Upper lobe of left lung (tissue), 6 donors: Measurements from ENCODE around the gene MYLK4. TPM values are rescaled to one million over a fixed set of nuclear protein-coding genes. Genes with fewer than 3 reads are reported as not detected.

ENCODE experiments used
- ATAC-seq, 2 donors: fragments of 200-7000 bp; cut with Tn5 transposase; one replicate each; pipeline ENCODE4 v1.9.1; 2022; ENCODE audit warnings: mild to moderate bottlenecking in 2 of 2, moderate library complexity in 2 of 2; ENCODE audit not compliant: low FRiP score in 2 of 2
- DNase-seq, 2 donors: peaks; one replicate each; pipeline ENCODE4 v3.0.0-alpha.2; 2019 to 2020
- H3K27ac ChIP-seq, 4 donors: fragments of 200-600 bp; sonication (generic); one replicate each; pipeline ENCODE4 v1.5.1; 2016 to 2019
- H3K27me3 ChIP-seq, 4 donors: fragments of 200-600 bp; sonication (generic); one replicate each; pipeline ENCODE4 v1.5.1; 2017 to 2019
- H3K36me3 ChIP-seq, 4 donors: fragments of 200-600 bp; sonication (generic); one replicate each; pipeline ENCODE4 v1.5.1; 2016 to 2019
- H3K4me1 ChIP-seq, 4 donors: fragments of 200-600 bp; sonication (generic); one replicate each; pipeline ENCODE4 v1.5.1; 2018 to 2019
- H3K4me3 ChIP-seq, 4 donors: fragments of 200-600 bp; sonication (generic); one replicate each; pipeline ENCODE4 v1.5.1; 2017 to 2019; ENCODE audit warnings: mild to moderate bottlenecking in 2 of 4, moderate library complexity in 1 of 4
- H3K9me3 ChIP-seq, 4 donors: fragments of 200-600 bp; sonication (generic); one replicate each; pipeline ENCODE4 v1.5.1; 2018 to 2019
- CTCF ChIP-seq, 6 experiments: fragments of 450-650 bp in 4 of 6; fragments of 200-600 bp in 2 of 6; sonication (generic) in 2 of 6; IDR thresholded peaks; one replicate each; pipeline ENCODE4 v1.5.1; 2016 to 2019; ENCODE audit warnings: antibody characterized with exemption in 6 of 6
- EP300 ChIP-seq, 4 donors: sonication (generic); formaldehyde crosslinking; IDR thresholded peaks; one replicate each; pipeline ENCODE4 v1.5.1; 2017; ENCODE audit warnings: antibody characterized with exemption in 4 of 4, control low read depth in 2 of 4
- POLR2A ChIP-seq, 4 donors: fragments of 450-650 bp; IDR thresholded peaks; one replicate each; pipeline ENCODE4 v1.5.1; 2016 to 2017; ENCODE audit warnings: antibody characterized with exemption in 4 of 4, mild to moderate bottlenecking in 2 of 4
- POLR2AphosphoS5 ChIP-seq, 2 donors: sonication (generic); formaldehyde crosslinking; IDR thresholded peaks; one replicate each; pipeline ENCODE4 v1.5.1; 2017; ENCODE audit warnings: antibody characterized with exemption in 2 of 2
- WGBS, 2 donors: methylation state at CpG; one replicate each; pipeline ENCODE4 v1.1.5; 2017 to 2018; 5-methylcytosine and 5-hydroxymethylcytosine counted together
- total RNA-seq, 6 donors: library from RNA; depleted of rRNA in 4 of 6; stranded (reverse); fragments of >200 nt in 4 of 6; gene quantifications; one replicate each; pipeline versions ENCODE4 v1.1.0 to v1.2.1, GENCODE V29; 2016 to 2021
- donor health status: DM: no; HTN: no; CAD: no; lungs with moderate emphysema.
- donor health status: DM: no; HTN: yes; CAD: no; lungs with severe emphysema.

The MYLK4 gene
- total RNA-seq, 6 donors from 2014 or later, result 0.64 to 2.6 (median 1.2) TPM

GRCh38 chr6:2733324-2733723, 17.4 kb downstream of the MYLK4 start:
- no peaks in the 10 kb centered on the region for H3K9me3 ChIP-seq
- peak overlapping the region in 1 of 4 donors; percentile 48 for H3K27ac ChIP-seq
- peaks cover 7 to 11% (median 10%) of the 10 kb centered on the region in 4 donors for H3K4me1 ChIP-seq
- ATAC-seq (peak; percentile 81 to 92), DNase-seq (peak in 1 of 2 donors; percentile 87)
- no peaks in the 10 kb centered on the region for H3K36me3 ChIP-seq
- no peak overlapping the region for H3K4me3 ChIP-seq
- no peaks in the 10 kb centered on the region for H3K27me3 ChIP-seq
- WGBS, 2 donors, result 55 to 68% methylated on average over 5 of the region's 5 CpGs
- TF ChIP-seq POLR2AphosphoS5 (IDR thresholded peaks at IDR 0.05), result peak in 1 of 2 donors; percentile 9
- no peak for TF ChIP-seq POLR2A (IDR thresholded peaks at IDR 0.05)

- Histone ChIP-seq H3K36me3 (no peaks in the 10 kb centered on the region), H3K4me1 (peaks cover 7 to 11% (median 10%) of the 10 kb centered on the region in 4 donors), H3K9me3 (no peaks in the 10 kb centered on the region), H3K27ac (no peak overlapping the region), H3K4me3 (no peak overlapping the region), H3K27me3 (no peaks in the 10 kb centered on the region)
- DNase-seq (no peak), ATAC-seq (no peak)
- 25 to 28% methylated on average over 5 of the region's 5 CpGs for WGBS, 2 donors
- no peak for TF ChIP-seq POLR2AphosphoS5 (IDR thresholded peaks at IDR 0.05)
- TF ChIP-seq POLR2A (IDR thresholded peaks at IDR 0.05), result no peak
- no peak for TF ChIP-seq CTCF (IDR thresholded peaks at IDR 0.05)
- no peak for TF ChIP-seq EP300 (IDR thresholded peaks at IDR 0.05)
These were observed 18.1 kb downstream of the MYLK4 start for GRCh38 chr6:2732503-2733089.

GRCh38 chr6:2731281-2731909, 19.3 kb downstream of the MYLK4 start:
- TF ChIP-seq POLR2A (IDR thresholded peaks at IDR 0.05) (no peak), CTCF (IDR thresholded peaks at IDR 0.05) (no peak), EP300 (IDR thresholded peaks at IDR 0.05) (no peak), POLR2AphosphoS5 (IDR thresholded peaks at IDR 0.05) (no peak)
- Histone ChIP-seq H3K27me3 (no peaks in the 10 kb centered on the region), H3K9me3 (no peaks in the 10 kb centered on the region), H3K36me3 (no peaks in the 10 kb centered on the region), H3K27ac (no peak overlapping the region), H3K4me1 (peaks cover 7 to 11% (median 10%) of the 10 kb centered on the region in 4 donors), H3K4me3 (no peak overlapping the region)
- DNase-seq (no peak), ATAC-seq (no peak)
- 74 to 78% methylated on average over 4 to 5 of the region's 5 CpGs for WGBS, 2 donors

GRCh38 chr6:2730353-2731107, 20.2 kb downstream of the MYLK4 start:
- Histone ChIP-seq H3K9me3 (no peaks in the 10 kb centered on the region), H3K27me3 (no peaks in the 10 kb centered on the region), H3K4me1 (peaks cover 7 to 11% (median 10%) of the 10 kb centered on the region in 4 donors), H3K27ac (no peak overlapping the region), H3K36me3 (no peaks in the 10 kb centered on the region), H3K4me3 (no peak overlapping the region)
- ATAC-seq, result no peak
- 82 to 84% methylated on average over 9 of the region's 9 CpGs for WGBS, 2 donors
- TF ChIP-seq POLR2A (IDR thresholded peaks at IDR 0.05), result no peak
- TF ChIP-seq POLR2AphosphoS5 (IDR thresholded peaks at IDR 0.05), result no peak
- no peak for DNase-seq

GRCh38 chr6:2729921-2730320, 20.8 kb downstream of the MYLK4 start:
- DNase-seq (no peak), ATAC-seq (no peak)
- Histone ChIP-seq H3K4me3 (no peak overlapping the region), H3K36me3 (no peaks in the 10 kb centered on the region), H3K9me3 (no peaks in the 10 kb centered on the region), H3K27me3 (no peaks in the 10 kb centered on the region), H3K27ac (no peak overlapping the region), H3K4me1 (peaks cover 7 to 11% (median 10%) of the 10 kb centered on the region in 4 donors)
- no peak for TF ChIP-seq EP300 (IDR thresholded peaks at IDR 0.05)
- TF ChIP-seq CTCF (IDR thresholded peaks at IDR 0.05), result no peak
- TF ChIP-seq POLR2A (IDR thresholded peaks at IDR 0.05), result no peak
- TF ChIP-seq POLR2AphosphoS5 (IDR thresholded peaks at IDR 0.05), result no peak
- 92 to 95% methylated on average over 9 to 10 of the region's 10 CpGs for WGBS, 2 donors
